Loucy (cell line): ENCODE measurements around the gene ZDHHC11.

Experiments
- H2AFZ ChIP-seq: fragments of 200-600 bp; sonication (generic); 2 replicates; pipeline ENCODE4 v1.6.0; 2016; ENCODE audit warnings: antibody characterized with exemption, mild to moderate bottlenecking, low read length, moderate library complexity
- H3F3A ChIP-seq: fragments of 200-600 bp; 2 replicates; pipeline ENCODE4 v1.6.0; 2016; ENCODE audit warnings: antibody characterized with exemption, low read depth, mild to moderate bottlenecking
- H3K27me3 ChIP-seq: fragments of 200-600 bp; sonication (generic); 2 replicates; pipeline ENCODE4 v1.6.1; 2014; ENCODE audit warnings: low read length, mild to moderate bottlenecking; ENCODE audit not compliant: insufficient read depth, poor library complexity, severe bottlenecking
- H3K36me3 ChIP-seq: fragments of 200-600 bp; sonication (generic); 2 replicates; pipeline ENCODE4 v1.6.1; 2016; ENCODE audit warnings: low read length; ENCODE audit not compliant: insufficient read depth
- H3K4me1 ChIP-seq: fragments of 200-600 bp; sonication (generic); 2 replicates; pipeline ENCODE4 v1.5.1; 2014; ENCODE audit warnings: low read length, mild to moderate bottlenecking; ENCODE audit not compliant: insufficient read depth, poor library complexity, severe bottlenecking
- H3K4me2 ChIP-seq: fragments of 200-600 bp; sonication (generic); 2 replicates; pipeline ENCODE4 v1.6.0; 2014; ENCODE audit warnings: antibody characterized with exemption, low read length, low read depth, mild to moderate bottlenecking; ENCODE audit not compliant: poor library complexity, severe bottlenecking
- H3K4me3 ChIP-seq: fragments of 200-600 bp; sonication (generic); 2 replicates; pipeline ENCODE4 v1.5.1; 2014; ENCODE audit warnings: low read length, mild to moderate bottlenecking, mixed read lengths; ENCODE audit not compliant: poor library complexity, severe bottlenecking
- H3K79me2 ChIP-seq: fragments of 200-600 bp; sonication (generic); 2 replicates; pipeline ENCODE4 v1.6.1; 2014; ENCODE audit warnings: low read length; ENCODE audit not compliant: insufficient read depth
- H3K9ac ChIP-seq: fragments of 200-600 bp; sonication (generic); 2 replicates; pipeline ENCODE4 v1.6.0; 2014; ENCODE audit warnings: mild to moderate bottlenecking, low read depth, low read length, moderate library complexity; ENCODE audit not compliant: poor library complexity, severe bottlenecking
- H3K9me2 ChIP-seq: fragments of 200-600 bp; sonication (generic); replicated peaks from 2 replicates; pipeline ENCODE4 v1.6.1; 2016; ENCODE audit warnings: low read depth, low read length, mixed read lengths
- H3K9me3 ChIP-seq: fragments of 200-600 bp; sonication (generic); 2 replicates; pipeline ENCODE4 v1.6.1; 2014; ENCODE audit warnings: mild to moderate bottlenecking, antibody characterized with exemption, low read length, low read depth; ENCODE audit not compliant: insufficient read depth
- H4K20me1 ChIP-seq: fragments of 200-600 bp; sonication (generic); 2 replicates; pipeline ENCODE4 v1.6.0; 2014; ENCODE audit warnings: antibody characterized with exemption, low read length, mild to moderate bottlenecking; ENCODE audit not compliant: insufficient read depth, poor library complexity, severe bottlenecking
- EZH2phosphoT487 ChIP-seq: fragments of 200-600 bp; IDR thresholded peaks from 2 replicates; pipeline ENCODE4 v1.6.1; 2018; ENCODE audit warnings: antibody characterized with exemption, mild to moderate bottlenecking, moderate library complexity, borderline replicate concordance
- TF ChIP-seq, protein P1 (sequence below): fragments of 200-600 bp; sonication (generic); conservative IDR thresholded peaks from 2 replicates; pipeline ENCODE4 v1.5.1; 2014; ENCODE audit warnings: mild to moderate bottlenecking, antibody characterized with exemption, low read length

ZDHHC11 gene

DNA sequence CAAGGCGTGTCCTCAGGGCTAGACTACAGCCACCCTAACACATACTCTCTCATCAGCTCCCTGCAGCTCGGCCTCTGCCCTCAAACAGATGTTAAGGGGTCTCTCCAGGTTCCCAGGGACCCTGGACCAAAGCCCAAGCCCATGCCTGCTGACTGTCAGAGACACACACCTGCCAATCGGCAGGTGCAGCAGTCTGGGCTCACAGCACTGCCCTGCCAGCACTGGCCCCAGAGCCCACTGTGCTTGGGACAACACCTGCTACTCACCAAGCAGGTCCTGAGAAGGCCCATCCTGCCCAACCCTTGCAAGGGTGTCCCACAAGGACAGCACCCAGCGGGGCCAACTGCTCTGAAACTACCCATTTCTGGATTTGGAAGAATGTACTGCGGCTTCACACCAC lies 20.2 kb upstream of the ZDHHC11 start:
- Histone ChIP-seq H3K9ac (no peak overlapping the region), H3K79me2 (no peaks in the 10 kb centered on the region), H3K36me3 (peaks cover 81% of the 10 kb centered on the region; the same call in 1 of the 2 replicates), H3K27me3 (no peaks in the 10 kb centered on the region), H3F3A (no peaks in the 10 kb centered on the region), H3K4me1 (no peaks in the 10 kb centered on the region), H4K20me1 (no peaks in the 10 kb centered on the region), H3K9me2 (no peaks in the 10 kb centered on the region), H3K4me3 (no peak overlapping the region), H3K4me2 (no peak overlapping the region), H2AFZ (no peak overlapping the region), H3K9me3 (no peaks in the 10 kb centered on the region)
- TF ChIP-seq EZH2phosphoT487 = no peak
- TF ChIP-seq, protein P1, sequence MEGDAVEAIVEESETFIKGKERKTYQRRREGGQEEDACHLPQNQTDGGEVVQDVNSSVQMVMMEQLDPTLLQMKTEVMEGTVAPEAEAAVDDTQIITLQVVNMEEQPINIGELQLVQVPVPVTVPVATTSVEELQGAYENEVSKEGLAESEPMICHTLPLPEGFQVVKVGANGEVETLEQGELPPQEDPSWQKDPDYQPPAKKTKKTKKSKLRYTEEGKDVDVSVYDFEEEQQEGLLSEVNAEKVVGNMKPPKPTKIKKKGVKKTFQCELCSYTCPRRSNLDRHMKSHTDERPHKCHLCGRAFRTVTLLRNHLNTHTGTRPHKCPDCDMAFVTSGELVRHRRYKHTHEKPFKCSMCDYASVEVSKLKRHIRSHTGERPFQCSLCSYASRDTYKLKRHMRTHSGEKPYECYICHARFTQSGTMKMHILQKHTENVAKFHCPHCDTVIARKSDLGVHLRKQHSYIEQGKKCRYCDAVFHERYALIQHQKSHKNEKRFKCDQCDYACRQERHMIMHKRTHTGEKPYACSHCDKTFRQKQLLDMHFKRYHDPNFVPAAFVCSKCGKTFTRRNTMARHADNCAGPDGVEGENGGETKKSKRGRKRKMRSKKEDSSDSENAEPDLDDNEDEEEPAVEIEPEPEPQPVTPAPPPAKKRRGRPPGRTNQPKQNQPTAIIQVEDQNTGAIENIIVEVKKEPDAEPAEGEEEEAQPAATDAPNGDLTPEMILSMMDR = no peak

DNA sequence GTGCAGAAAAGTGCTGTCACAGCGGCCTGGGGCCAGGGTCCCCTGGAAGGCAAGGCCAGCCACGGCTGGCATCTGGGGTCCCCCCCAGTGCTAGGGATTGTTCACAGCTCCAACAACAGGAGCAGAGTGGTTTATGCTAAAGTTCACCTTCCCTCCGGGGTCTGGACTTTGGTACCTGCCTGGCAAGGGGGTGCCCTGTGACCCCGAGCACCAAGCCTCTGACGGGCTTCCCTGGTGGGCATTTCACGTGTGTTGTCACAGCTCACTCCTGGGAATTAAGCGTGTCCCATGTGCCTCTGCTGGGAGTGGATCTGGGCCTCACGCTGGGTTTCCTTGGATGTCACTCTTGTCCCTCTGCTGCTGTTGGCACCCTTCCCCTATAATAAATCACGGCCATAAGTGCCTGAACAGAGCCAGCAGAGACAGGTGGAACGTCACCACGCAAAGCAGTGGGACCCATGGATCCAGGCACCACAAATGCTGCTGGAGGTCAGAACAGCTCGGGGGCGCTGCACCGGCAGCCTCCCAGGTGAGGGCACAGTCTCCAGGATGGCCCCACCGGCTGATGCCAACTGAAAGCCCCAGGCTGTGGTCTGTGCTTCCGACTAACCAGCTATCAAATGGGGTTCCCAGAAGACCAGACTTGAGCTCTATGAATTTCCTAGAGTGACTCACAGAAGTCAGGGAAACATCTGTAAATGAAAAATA lies 17.8 kb upstream of the ZDHHC11 start:
- H3K9me2 ChIP-seq = no peaks in the 10 kb centered on the region
- no peaks in the 10 kb centered on the region for H4K20me1 ChIP-seq
- no peaks in the 10 kb centered on the region for H3K79me2 ChIP-seq
- H3K4me1 ChIP-seq = no peaks in the 10 kb centered on the region
- peaks cover 86% of the 10 kb centered on the region; the same call in 1 of the 2 replicates for H3K36me3 ChIP-seq
- H3K4me2 ChIP-seq = no peak overlapping the region
- no peak overlapping the region for H2AFZ ChIP-seq
- no peaks in the 10 kb centered on the region for H3K9me3 ChIP-seq
- no peak overlapping the region for H3K9ac ChIP-seq
- no peak overlapping the region for H3K4me3 ChIP-seq
- no peaks in the 10 kb centered on the region for H3K27me3 ChIP-seq
- H3F3A ChIP-seq = no peaks in the 10 kb centered on the region
- no peak for TF ChIP-seq EZH2phosphoT487
- TF ChIP-seq, protein P1 = no peak

DNA sequence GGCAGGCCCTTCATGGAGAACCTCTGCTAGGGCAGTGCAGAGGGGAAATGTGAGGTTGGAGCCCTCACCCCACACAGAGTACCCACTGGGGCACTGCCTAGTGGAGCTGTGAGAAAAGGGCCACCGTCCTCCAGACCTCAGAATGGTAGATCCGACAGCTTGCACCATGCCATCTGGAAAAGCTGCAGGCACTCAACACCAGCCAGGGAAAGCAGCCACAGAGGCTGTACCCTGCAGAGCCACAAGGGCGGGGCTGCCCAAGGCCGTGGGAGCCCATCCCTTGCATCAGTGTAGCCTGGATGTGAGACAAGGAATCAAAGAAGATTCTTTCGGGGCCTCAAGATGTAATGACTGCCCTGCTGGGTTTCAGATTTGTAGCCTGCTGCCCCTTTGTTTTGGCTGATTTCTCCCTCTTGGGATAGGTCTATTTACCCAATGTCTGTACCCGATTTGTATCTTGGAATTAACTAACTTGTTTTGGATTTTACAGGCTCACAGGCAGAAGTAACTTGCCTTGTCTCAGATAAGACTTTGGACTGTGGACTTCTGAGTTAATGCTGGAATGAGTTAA lies 16.6 kb upstream of the ZDHHC11 start:
- Histone ChIP-seq H3K27me3 (no peaks in the 10 kb centered on the region), H3K79me2 (no peaks in the 10 kb centered on the region), H3K4me3 (no peak overlapping the region), H3K36me3 (peaks cover 86% of the 10 kb centered on the region; the same call in 1 of the 2 replicates), H2AFZ (no peak overlapping the region), H3K4me1 (no peaks in the 10 kb centered on the region), H4K20me1 (no peaks in the 10 kb centered on the region), H3K4me2 (no peak overlapping the region), H3K9me3 (no peaks in the 10 kb centered on the region), H3K9ac (no peak overlapping the region), H3K9me2 (no peaks in the 10 kb centered on the region), H3F3A (no peaks in the 10 kb centered on the region)
- TF ChIP-seq, protein P1 = 0 out of 2 replicates have a peak, but pooled peaks have one; percentile 13
- TF ChIP-seq EZH2phosphoT487 = no peak
